Measurements from ENCODE around the gene BAHCC1.

GRCh38 chr17:81420769-81421462 lies 25.7 kb downstream of the BAHCC1 start:
- TF ChIP-seq POLR2A (IDR thresholded peaks at IDR 0.05; ENCODE audit: low read length) (no peak), GATA1 (IDR thresholded peaks at IDR 0.05; ENCODE audit: low read depth, low read length) (no peak)
